ENCODE results near the gene FYCO1. TPM values are rescaled to one million over a fixed set of nuclear protein-coding genes. Genes with fewer than 3 reads are reported as not detected.
A peak's percentile ranks its signal among the peaks of the same experiment; 100 is the strongest.

Gene FYCO1
- total RNA-seq, 2 experiments from 2014 or later = 9.4 to 10.2 TPM

GRCh38 chr3:45980819-45981218 is 14.8 kb downstream of the FYCO1 start:
- peaks cover 3% of the 10 kb centered on the region for H3K9me3 Mint-ChIP-seq
- peak overlapping the region; percentile 29 for H3K4me3 Mint-ChIP-seq
- H3K27ac Mint-ChIP-seq = peak overlapping the region; percentile 69
- no peak for DNase-seq
- H3K27me3 Mint-ChIP-seq = no peaks in the 10 kb centered on the region
- peaks cover 68% of the 10 kb centered on the region for H3K4me1 Mint-ChIP-seq
- peaks cover 60% of the 10 kb centered on the region for H3K36me3 Mint-ChIP-seq

GRCh38 chr3:45980229-45980813 is 15.3 kb downstream of the FYCO1 start:
- H3K4me1 Mint-ChIP-seq = peaks cover 72% of the 10 kb centered on the region
- H3K27ac Mint-ChIP-seq = peak overlapping the region; percentile 83
- no peaks in the 10 kb centered on the region for H3K27me3 Mint-ChIP-seq
- peaks cover 65% of the 10 kb centered on the region for H3K36me3 Mint-ChIP-seq
- no peak for DNase-seq
- H3K9me3 Mint-ChIP-seq = peaks cover 3% of the 10 kb centered on the region
- peak overlapping the region; percentile 40 for H3K4me3 Mint-ChIP-seq

- no peak for DNase-seq
- Mint-ChIP-seq H3K4me1 (peaks cover 72% of the 10 kb centered on the region), H3K27me3 (no peaks in the 10 kb centered on the region), H3K4me3 (peak overlapping the region; percentile 40), H3K9me3 (peaks cover 3% of the 10 kb centered on the region), H3K36me3 (peaks cover 74% of the 10 kb centered on the region), H3K27ac (peak overlapping the region; percentile 87)
Measured at GRCh38 chr3:45979378-45979777, 16.2 kb downstream of the FYCO1 start.

DNA sequence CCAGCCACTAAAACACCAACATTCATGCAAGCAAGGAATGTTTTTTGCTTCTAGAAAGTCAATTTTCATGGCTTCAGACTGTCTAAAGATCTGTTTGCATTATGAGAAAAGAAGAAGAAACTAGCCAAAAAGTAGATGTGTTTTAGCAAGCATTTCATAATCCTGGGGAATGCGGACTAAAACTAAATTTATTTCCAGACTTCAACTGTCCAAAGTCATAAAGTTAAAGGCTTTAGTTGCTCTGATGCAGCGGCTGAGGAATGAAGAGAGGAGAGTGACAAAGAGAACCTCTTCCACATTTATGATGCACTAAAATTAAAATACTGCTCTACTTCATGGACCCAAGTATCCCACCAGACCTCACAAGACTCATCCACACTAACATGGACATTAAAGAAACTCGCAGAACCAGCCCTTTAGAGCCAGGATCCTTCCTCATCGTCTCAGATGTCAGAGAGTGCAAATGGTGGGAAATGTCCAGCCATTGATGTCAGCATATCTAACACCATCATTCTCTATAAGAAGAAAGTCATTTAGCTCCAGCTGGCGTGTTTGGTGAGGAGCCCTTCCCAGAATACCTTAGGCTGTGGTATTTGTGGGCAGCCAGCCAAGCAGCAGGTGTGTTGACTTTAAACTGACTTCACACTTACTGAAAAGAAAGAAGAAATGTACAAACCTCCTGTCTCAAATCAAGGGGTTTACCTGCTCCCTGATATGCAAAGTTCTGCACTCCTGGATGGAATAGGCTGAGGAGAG is 17.4 kb downstream of the FYCO1 start:
- Mint-ChIP-seq H3K36me3 (peaks cover 71% of the 10 kb centered on the region), H3K4me3 (peak overlapping the region; percentile 70), H3K27me3 (no peaks in the 10 kb centered on the region), H3K9me3 (peaks cover 3% of the 10 kb centered on the region), H3K4me1 (peaks cover 72% of the 10 kb centered on the region), H3K27ac (peak overlapping the region; percentile 87)
- peak; percentile 71 for DNase-seq

DNA sequence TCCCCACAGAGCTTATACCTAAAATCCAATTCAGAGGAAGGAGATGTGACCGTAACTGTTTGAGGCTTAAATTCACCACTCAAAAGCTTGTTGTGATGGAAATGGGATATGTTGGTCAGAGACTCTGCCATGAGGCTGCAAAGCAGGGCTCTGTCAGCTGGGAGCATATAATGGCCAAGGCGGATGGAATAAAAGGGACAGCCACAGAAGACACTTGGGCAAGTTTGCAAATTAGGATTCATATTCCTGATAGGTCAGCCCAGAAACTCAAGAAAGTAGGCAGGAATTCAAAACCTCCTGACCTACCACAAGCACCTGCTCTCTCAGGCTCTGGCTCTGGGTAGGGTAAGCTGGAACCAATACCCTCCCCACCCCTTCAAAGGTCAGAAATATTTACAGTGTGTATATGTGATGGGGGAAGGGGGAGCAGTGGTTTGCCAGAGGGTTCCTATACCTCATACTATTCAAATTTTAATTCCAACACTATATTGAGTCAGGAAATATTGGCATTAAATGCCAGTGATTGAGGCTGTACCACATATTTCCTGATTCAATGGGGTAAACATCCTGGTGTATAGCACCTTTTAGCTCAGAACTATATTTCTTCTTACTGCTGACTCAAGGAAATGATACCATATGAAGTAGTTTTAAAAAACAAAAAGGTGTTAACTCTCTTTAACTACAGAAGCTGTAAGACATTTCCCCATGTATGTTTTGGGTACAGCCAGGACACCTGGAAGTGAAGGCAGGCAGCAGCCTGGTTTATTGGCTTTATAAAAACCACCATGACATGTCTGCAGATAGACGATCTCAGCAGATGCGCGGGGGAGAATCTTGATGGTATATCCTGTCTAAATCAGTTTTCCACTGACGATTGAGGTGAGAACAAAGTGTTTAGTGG is 19.2 kb downstream of the FYCO1 start:
- no peaks in the 10 kb centered on the region for H3K27me3 Mint-ChIP-seq
- H3K4me3 Mint-ChIP-seq = peak overlapping the region; percentile 43
- H3K27ac Mint-ChIP-seq = peak overlapping the region; percentile 82
- no peak for DNase-seq
- peaks cover 67% of the 10 kb centered on the region for H3K36me3 Mint-ChIP-seq
- H3K9me3 Mint-ChIP-seq = peaks cover 3% of the 10 kb centered on the region
- H3K4me1 Mint-ChIP-seq = peaks cover 77% of the 10 kb centered on the region

DNA sequence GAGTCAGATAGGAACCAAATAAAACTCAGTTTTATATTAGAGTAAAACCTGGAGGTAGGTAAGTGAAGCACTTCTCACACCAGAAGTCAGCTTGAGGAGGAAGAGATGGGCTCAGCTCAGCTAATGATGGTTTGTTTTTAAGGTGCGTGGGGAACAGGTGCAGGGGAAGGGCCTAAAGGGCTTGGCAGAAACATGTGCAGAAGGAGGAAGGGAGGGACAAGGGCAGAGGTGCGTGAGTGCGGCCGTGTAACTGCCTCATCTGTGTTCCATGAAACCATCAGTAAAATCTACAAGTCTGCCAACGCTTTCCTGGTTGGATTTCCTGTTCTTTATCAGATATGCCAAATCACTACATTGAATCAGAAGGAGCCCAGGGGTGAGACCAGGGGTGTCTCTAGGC is 19.9 kb downstream of the FYCO1 start:
- no peak for DNase-seq
- Mint-ChIP-seq H3K4me3 (no peak overlapping the region), H3K4me1 (peaks cover 70% of the 10 kb centered on the region), H3K36me3 (peaks cover 67% of the 10 kb centered on the region), H3K27ac (no peak overlapping the region), H3K27me3 (no peaks in the 10 kb centered on the region), H3K9me3 (peaks cover 3% of the 10 kb centered on the region)

- Mint-ChIP-seq H3K27ac (no peak overlapping the region), H3K4me1 (peaks cover 61% of the 10 kb centered on the region)
Measured at GRCh38 chr3:45974686-45975085, 20.9 kb downstream of the FYCO1 start.

GRCh38 chr3:45972534-45973402 is 22.9 kb downstream of the FYCO1 start:
- H3K4me1 Mint-ChIP-seq = peaks cover 47% of the 10 kb centered on the region
- no peak overlapping the region for H3K4me3 Mint-ChIP-seq
- no peak overlapping the region for H3K27ac Mint-ChIP-seq
- peaks cover 1% of the 10 kb centered on the region for H3K27me3 Mint-ChIP-seq
- peaks cover 64% of the 10 kb centered on the region for H3K36me3 Mint-ChIP-seq
- H3K9me3 Mint-ChIP-seq = no peaks in the 10 kb centered on the region
- no peak for DNase-seq

More at GRCh38 chr3:45974686-45975085, 20.9 kb downstream of the FYCO1 start:
- DNase-seq = no peak
- H3K27me3 Mint-ChIP-seq = no peaks in the 10 kb centered on the region
- peaks cover 3% of the 10 kb centered on the region for H3K9me3 Mint-ChIP-seq
- H3K4me3 Mint-ChIP-seq = no peak overlapping the region
- H3K36me3 Mint-ChIP-seq = peaks cover 72% of the 10 kb centered on the region

DNA sequence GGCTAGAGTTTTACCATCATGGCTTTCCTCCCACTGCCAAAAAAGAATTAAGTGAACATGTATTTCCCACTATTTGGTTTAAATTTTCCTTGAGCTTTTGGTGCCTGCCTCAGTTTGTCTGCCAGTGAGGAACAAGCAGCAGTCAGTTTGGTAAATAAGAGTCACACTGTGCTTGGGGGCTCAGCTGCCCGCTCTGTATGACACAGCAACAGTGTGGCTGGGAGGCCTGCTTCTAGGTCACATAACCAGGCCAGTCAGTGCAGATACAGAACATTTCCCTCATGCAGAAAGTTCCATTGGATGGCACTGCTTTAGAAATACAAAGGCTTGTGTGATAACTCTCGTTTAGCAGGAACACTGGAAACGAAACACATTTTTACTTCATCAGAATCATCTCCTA is 25.7 kb downstream of the FYCO1 start:
- Mint-ChIP-seq H3K4me1 (peaks cover 39% of the 10 kb centered on the region), H3K27ac (no peak overlapping the region), H3K4me3 (no peak overlapping the region), H3K27me3 (peaks cover 3% of the 10 kb centered on the region), H3K9me3 (no peaks in the 10 kb centered on the region), H3K36me3 (peaks cover 58% of the 10 kb centered on the region)
- DNase-seq = no peak

- Mint-ChIP-seq H3K27me3 (peaks cover 3% of the 10 kb centered on the region), H3K27ac (no peak overlapping the region), H3K36me3 (peaks cover 57% of the 10 kb centered on the region), H3K9me3 (no peaks in the 10 kb centered on the region), H3K4me3 (no peak overlapping the region), H3K4me1 (peaks cover 43% of the 10 kb centered on the region)
- no peak for DNase-seq
Measured at GRCh38 chr3:45969116-45969515, 26.5 kb downstream of the FYCO1 start.

- Mint-ChIP-seq H3K27ac (no peak overlapping the region), H3K9me3 (no peaks in the 10 kb centered on the region), H3K36me3 (peaks cover 59% of the 10 kb centered on the region), H3K4me3 (no peak overlapping the region), H3K4me1 (peaks cover 47% of the 10 kb centered on the region), H3K27me3 (peaks cover 3% of the 10 kb centered on the region)
- DNase-seq = no peak
Measured at GRCh38 chr3:45968706-45969105, 26.9 kb downstream of the FYCO1 start.

- Mint-ChIP-seq H3K4me1 (peaks cover 52% of the 10 kb centered on the region), H3K9me3 (no peaks in the 10 kb centered on the region), H3K27ac (no peak overlapping the region), H3K4me3 (no peak overlapping the region), H3K27me3 (peaks cover 3% of the 10 kb centered on the region), H3K36me3 (peaks cover 56% of the 10 kb centered on the region)
- DNase-seq = no peak
Measured at GRCh38 chr3:45968149-45968548, 27.5 kb downstream of the FYCO1 start.

- H3K9me3 Mint-ChIP-seq = no peaks in the 10 kb centered on the region
- H3K4me1 Mint-ChIP-seq = peaks cover 52% of the 10 kb centered on the region
- H3K27ac Mint-ChIP-seq = no peak overlapping the region
- H3K27me3 Mint-ChIP-seq = peaks cover 3% of the 10 kb centered on the region
- no peak for DNase-seq
- peaks cover 58% of the 10 kb centered on the region for H3K36me3 Mint-ChIP-seq
- H3K4me3 Mint-ChIP-seq = no peak overlapping the region
Measured at GRCh38 chr3:45967724-45968123, 27.9 kb downstream of the FYCO1 start.

- peaks cover 54% of the 10 kb centered on the region for H3K4me1 Mint-ChIP-seq
- H3K27ac Mint-ChIP-seq = no peak overlapping the region
- H3K27me3 Mint-ChIP-seq = peaks cover 3% of the 10 kb centered on the region
- H3K36me3 Mint-ChIP-seq = peaks cover 58% of the 10 kb centered on the region
- H3K4me3 Mint-ChIP-seq = no peak overlapping the region
- H3K9me3 Mint-ChIP-seq = no peaks in the 10 kb centered on the region
- no peak for DNase-seq
Measured at GRCh38 chr3:45966950-45967640, 28.5 kb downstream of the FYCO1 start.
